HepG2 (cell line): ENCODE results near the gene PTX4. TPM values are rescaled to one million over a fixed set of nuclear protein-coding genes. Genes with fewer than 3 reads are reported as not detected.

Source experiments
- ATAC-seq: fragments of 200-7000 bp; cut with Tn5 transposase; 3 replicates; pipeline ENCODE4 v1.9.1; 2020; ENCODE audit warnings: mild to moderate bottlenecking, moderate library complexity
- BruUV-seq: library from RNA; stranded (reverse); fragments of 400-500 nt; replicated peaks from 2 replicates; lab custom pipeline; 2021; lab: Mats Ljungman, UMichigan
- CTCF ChIA-PET: fragments of 300-600 bp; formaldehyde crosslinking; extraction: SDS; loops from one replicate; lab custom pipeline; 2021; ENCODE audit warnings: low total read pairs, inconsistent platforms, low intra/inter-chr PET ratio; lab: Yijun Ruan, JAX
- POLR2A ChIA-PET: fragments of 350-600 bp; sonication (Branson Sonifier 250); formaldehyde crosslinking; loops from one replicate; lab custom pipeline; 2020; ENCODE audit warnings: antibody characterized with exemption, inconsistent platforms; lab: Yijun Ruan, JAX
- DNase-seq: peaks from one replicate; pipeline ENCODE4 v3.0.0-alpha.2; 2015; ENCODE audit warnings: low spot score
- FAIRE-seq: peaks from 3 replicates; lab custom pipeline; 2011; peaks lifted over from hg19 to GRCh38; lab: Jason Lieb, UNC
- H2AFZ ChIP-seq: one replicate; pipeline ENCODE4 v1.6.1; 2011; ENCODE audit warnings: low read length, inconsistent platforms
- H3K27ac ChIP-seq: fragments of 300-600 bp; 3 replicates; pipeline ENCODE4 v1.8.0; 2011; ENCODE audit warnings: mixed run types, mild to moderate bottlenecking, mixed read lengths, low read length, inconsistent platforms; ENCODE audit not compliant: insufficient read depth; ENCODE audit errors: extremely low read length
- H3K27me3 ChIP-seq, 2 experiments: fragments of 200-600 bp in 1 of 2; 2 replicates in 1 of 2; 3 replicates in 1 of 2; pipeline versions ENCODE4 v1.6.0 to v1.8.0; 2011; ENCODE audit warnings: low read length in 2 of 2, mild to moderate bottlenecking in 2 of 2, moderate library complexity in 2 of 2, inconsistent platforms in 1 of 2; ENCODE audit not compliant: insufficient read depth in 2 of 2, control insufficient read depth in 1 of 2
- H3K36me3 ChIP-seq, 2 experiments: fragments of 200-600 bp in 1 of 2; replicated peaks in 1 of 2; 2 replicates in 1 of 2; 3 replicates in 1 of 2; pipeline versions ENCODE4 v1.5.1 to v1.8.0; 2011; ENCODE audit warnings: low read length in 2 of 2, inconsistent platforms in 1 of 2; ENCODE audit not compliant: insufficient read depth in 2 of 2, control insufficient read depth in 1 of 2
- H3K4me1 ChIP-seq: 2 replicates; pipeline ENCODE4 v1.5.1; 2012; ENCODE audit warnings: low read length, inconsistent platforms; ENCODE audit not compliant: insufficient read depth
- H3K4me2 ChIP-seq: 2 replicates; pipeline ENCODE4 v1.6.0; 2011; ENCODE audit warnings: low read depth, low read length, inconsistent platforms
- H3K4me3 ChIP-seq, 3 experiments: fragments of 200-600 bp in 1 of 3; sonication (generic), shearing (Covaris generic) in 1 of 3; replicated peaks in 1 of 3; 2 replicates each; pipeline ENCODE4 v1.5.1; 2011 to 2016; ENCODE audit warnings: low read length in 3 of 3, inconsistent platforms in 2 of 3, low read depth in 2 of 3, mild to moderate bottlenecking in 2 of 3, control low read depth in 1 of 3, mixed read lengths in 1 of 3; ENCODE audit not compliant: insufficient read depth in 1 of 3
- H3K79me2 ChIP-seq: one replicate; pipeline ENCODE4 v1.6.1; 2011; ENCODE audit warnings: low read length, inconsistent platforms; ENCODE audit not compliant: insufficient read depth
- H3K9ac ChIP-seq: 2 replicates; pipeline ENCODE4 v1.6.0; 2011; ENCODE audit warnings: mild to moderate bottlenecking, low read depth, low read length, inconsistent platforms; ENCODE audit not compliant: insufficient read depth
- H3K9me3 ChIP-seq: 2 replicates; pipeline ENCODE4 v1.5.1; 2012; ENCODE audit warnings: mild to moderate bottlenecking, low read length
- H4K20me1 ChIP-seq: 2 replicates; pipeline ENCODE4 v1.6.0; 2011; ENCODE audit warnings: inconsistent platforms, mild to moderate bottlenecking, low read length, moderate library complexity; ENCODE audit not compliant: insufficient read depth
- CEBPZ ChIP-seq: IDR thresholded peaks from 2 replicates; pipeline ENCODE4 v1.6.1; 2012; ENCODE audit warnings: low read length, improper control_type of control experiment
- PRPF4 ChIP-seq: fragments of 200-400 bp; formaldehyde crosslinking; IDR thresholded peaks from 2 replicates; pipeline ENCODE4 v1.6.1; 2016; ENCODE audit warnings: low read length, low read depth; ENCODE audit not compliant: poor library complexity, severe bottlenecking
- RBAK ChIP-seq: sonication (generic); formaldehyde crosslinking; IDR thresholded peaks from 2 replicates; pipeline ENCODE4 v1.5.1; 2020; ENCODE audit warnings: mild to moderate bottlenecking, missing genetic modification reagents
- ZNF333 ChIP-seq: sonication (generic); formaldehyde crosslinking; IDR thresholded peaks from 2 replicates; pipeline ENCODE4 v1.4.0; 2020; ENCODE audit warnings: mild to moderate bottlenecking, missing genetic modification reagents, borderline replicate concordance
- ZNF432 ChIP-seq: sonication (generic); formaldehyde crosslinking; IDR thresholded peaks from 2 replicates; pipeline ENCODE4 v1.5.0; 2020; ENCODE audit warnings: missing genetic modification reagents, mild to moderate bottlenecking, borderline replicate concordance
- WGBS: methylation state at CpG from one replicate; pipeline ENCODE4 v1.1.6; 2017; ENCODE audit warnings: low lambda C conversion rate; 5-methylcytosine and 5-hydroxymethylcytosine counted together
- in situ Hi-C: cut with HindIII; loops from 2 replicates; pipeline ENCODE4 v1.10.0; 2017; ENCODE audit warnings: low pct_unique_long_range_greater_than_20kb; ENCODE audit not compliant: extremely low pct_ligation_motif_present
- intact Hi-C: fragments of 100-400 bp; cut with micrococcal nuclease; formaldehyde crosslinking; loops from one replicate; pipeline ENCODE4 v1.10.0; 2022; ENCODE audit not compliant: unreplicated experiment
- polyA plus RNA-seq, 8 experiments: library from polyadenylated mRNA; depleted of rRNA in 3 of 8; stranded (reverse) in 7 of 8; unstranded in 1 of 8; fragments of >200 nt; fragmentation: Illumina TruSeq in 4 of 8; extraction: Trizol in 4 of 8; gene quantifications; 2 replicates each; pipeline versions ENCODE4 v1.2.1 to v1.2.3, GENCODE V29; 2011 to 2016; ENCODE audit warnings: low read depth in 4 of 8, missing spikeins in 1 of 8, mixed read lengths in 1 of 8; ENCODE audit not compliant: insufficient read depth in 1 of 8
- total RNA-seq, 5 experiments: library from RNA; depleted of rRNA; stranded (reverse); fragments of >200 nt; fragmentation: Illumina TruSeq; extraction: Trizol; gene quantifications; 2 replicates each; pipeline ENCODE4 v1.2.3, GENCODE V29; 2016; ENCODE audit warnings: low read depth in 1 of 5

The PTX4 gene
- total and polyA plus RNA-seq, 2 of the 13 experiments (the other 11 are each of a cell fraction or from before 2014, with no cell fraction given): 0.04 TPM; not detected in 1

DNA sequence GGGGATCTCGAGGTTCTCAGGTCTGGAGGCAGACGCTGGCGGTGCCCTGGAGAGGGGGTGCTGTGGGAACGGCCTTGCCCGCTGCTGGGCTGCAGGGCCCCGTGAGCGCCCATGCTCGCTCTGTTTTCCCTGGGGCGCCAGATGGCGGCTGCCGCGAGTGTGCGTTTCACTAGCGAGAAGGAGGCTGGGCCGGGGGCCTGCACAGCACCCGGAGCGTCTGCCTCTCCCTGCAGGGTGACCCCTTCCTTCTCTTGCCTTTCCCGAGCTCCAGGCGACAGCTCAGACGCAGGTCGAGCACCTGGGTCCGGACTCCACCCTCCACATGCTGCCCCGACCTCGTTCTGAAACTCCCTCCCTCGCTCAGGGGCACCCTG lies 7.1 kb upstream of the PTX4 start:
- in situ Hi-C loops: no loop called here
- Histone ChIP-seq H3K9me3 (no peaks in the 10 kb centered on the region), H3K36me3 (peaks cover 2 to 20% of the 10 kb centered on the region in 2 experiments; a peak in 2 of 5 replicates), H3K79me2 (peaks cover 3% of the 10 kb centered on the region), H3K27ac (no peak overlapping the region), H2AFZ (no peak overlapping the region)
- WGBS: 97% methylated on average over 20 of the region's 25 CpGs
- ATAC-seq: no peak
- no peak for TF ChIP-seq ZNF333 (CRISPR knock-in tag)
- no peak for TF ChIP-seq PRPF4
- no peak for TF ChIP-seq ZNF432 (CRISPR knock-in tag)
- no peak for TF ChIP-seq CEBPZ
- no peak for TF ChIP-seq RBAK (CRISPR knock-in tag)
- TF ChIP-seq, all 625 proteins: peak for 0
- no peak overlapping the region for H3K4me2 ChIP-seq
- intact Hi-C loops: no loop called here
- no peaks in the 10 kb centered on the region for H4K20me1 ChIP-seq
- FAIRE-seq (no peak), DNase-seq (no peak)
- no TSS peak for BruUV-seq
- no peaks in the 10 kb centered on the region; a peak in 1 of 5 replicates for H3K27me3 ChIP-seq
- CTCF ChIA-PET: no interaction called here
- peaks cover 29% of the 10 kb centered on the region for H3K4me1 ChIP-seq
- H3K4me3 ChIP-seq: no peak overlapping the region
- H3K9ac ChIP-seq: no peak overlapping the region
- POLR2A ChIA-PET: no interaction called here
